RWPE1 (cell line): ENCODE measurements around the gene IL17B.

ENCODE experiments used
- CTCF ChIA-PET: fragments of 350-600 bp; sonication (Branson Sonifier 250); formaldehyde crosslinking; extraction: SDS; loops from one replicate; lab custom pipeline; 2021; lab: Yijun Ruan, JAX
- POLR2A ChIA-PET: fragments of 400-600 bp; formaldehyde crosslinking; extraction: SDS; loops from one replicate; lab custom pipeline; 2020; ENCODE audit warnings: antibody characterized with exemption; ENCODE audit not compliant: low non-redundant PET; lab: Yijun Ruan, JAX
- DNase-seq: peaks from one replicate; pipeline ENCODE4 v3.0.0; 2012; ENCODE audit warnings: low spot score
- H3K27ac ChIP-seq: fragments of 450-650 bp; 2 replicates; pipeline ENCODE4 v1.5.1; 2017
- TF ChIP-seq, protein P1 (sequence below): fragments of 450-650 bp; conservative IDR thresholded peaks from 2 replicates; pipeline ENCODE4 v1.5.1; 2017; ENCODE audit warnings: low read depth, mild to moderate bottlenecking

IL17B gene

GRCh38 chr5:149419859-149420544, 40.9 kb upstream of the IL17B start:
- CTCF ChIA-PET = interaction anchor here (0.6 to 1.2 kb wide), 4 partner anchors 9 to 298 kb away, joined by 3 to 6 read pairs (median 4); no protein-coding TSS in a partner anchor
- TF ChIP-seq, protein P1, sequence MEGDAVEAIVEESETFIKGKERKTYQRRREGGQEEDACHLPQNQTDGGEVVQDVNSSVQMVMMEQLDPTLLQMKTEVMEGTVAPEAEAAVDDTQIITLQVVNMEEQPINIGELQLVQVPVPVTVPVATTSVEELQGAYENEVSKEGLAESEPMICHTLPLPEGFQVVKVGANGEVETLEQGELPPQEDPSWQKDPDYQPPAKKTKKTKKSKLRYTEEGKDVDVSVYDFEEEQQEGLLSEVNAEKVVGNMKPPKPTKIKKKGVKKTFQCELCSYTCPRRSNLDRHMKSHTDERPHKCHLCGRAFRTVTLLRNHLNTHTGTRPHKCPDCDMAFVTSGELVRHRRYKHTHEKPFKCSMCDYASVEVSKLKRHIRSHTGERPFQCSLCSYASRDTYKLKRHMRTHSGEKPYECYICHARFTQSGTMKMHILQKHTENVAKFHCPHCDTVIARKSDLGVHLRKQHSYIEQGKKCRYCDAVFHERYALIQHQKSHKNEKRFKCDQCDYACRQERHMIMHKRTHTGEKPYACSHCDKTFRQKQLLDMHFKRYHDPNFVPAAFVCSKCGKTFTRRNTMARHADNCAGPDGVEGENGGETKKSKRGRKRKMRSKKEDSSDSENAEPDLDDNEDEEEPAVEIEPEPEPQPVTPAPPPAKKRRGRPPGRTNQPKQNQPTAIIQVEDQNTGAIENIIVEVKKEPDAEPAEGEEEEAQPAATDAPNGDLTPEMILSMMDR = no peak
- DNase-seq = no peak
- POLR2A ChIA-PET = interaction anchor here (0.5 kb wide), 1 partner anchor 78 kb away, joined by 4 read pairs; no protein-coding TSS in a partner anchor
- H3K27ac ChIP-seq = no peak overlapping the region

GRCh38 chr5:149419532-149419858, 40.4 kb upstream of the IL17B start:
- POLR2A ChIA-PET = interaction anchor here (0.5 kb wide), 1 partner anchor 77 kb away, joined by 4 read pairs; no protein-coding TSS in a partner anchor

GRCh38 chr5:149418910-149419531, 39.9 kb upstream of the IL17B start:
- TF ChIP-seq, protein P1 = no peak
- H3K27ac ChIP-seq = no peak overlapping the region
- ChIA-PET CTCF (interaction anchor here (0.8 to 1.0 kb wide), 3 partner anchors 10 to 51 kb away, joined by 3 to 6 read pairs (median 3); no protein-coding TSS in a partner anchor), POLR2A (no interaction called here)
- DNase-seq = no peak

More at GRCh38 chr5:149419532-149419858, 40.4 kb upstream of the IL17B start:
- TF ChIP-seq, protein P1 = no peak
- no peak overlapping the region for H3K27ac ChIP-seq
- CTCF ChIA-PET = interaction anchor here (0.6 to 1.2 kb wide), 4 partner anchors 9 to 298 kb away, joined by 3 to 6 read pairs (median 4); no protein-coding TSS in a partner anchor
- no peak for DNase-seq

- CTCF ChIA-PET = interaction anchor here (0.9 kb wide), 1 partner anchor 50 kb away, joined by 3 read pairs; no protein-coding TSS in a partner anchor
- TF ChIP-seq, protein P1 = no peak
- no peak overlapping the region for H3K27ac ChIP-seq
- POLR2A ChIA-PET = interaction anchor here (0.6 kb wide), 1 partner anchor 9 kb away, joined by 6 read pairs; no protein-coding TSS in a partner anchor
- no peak for DNase-seq
Observed at GRCh38 chr5:149417711-149418368, 38.7 kb upstream of the IL17B start.

DNA sequence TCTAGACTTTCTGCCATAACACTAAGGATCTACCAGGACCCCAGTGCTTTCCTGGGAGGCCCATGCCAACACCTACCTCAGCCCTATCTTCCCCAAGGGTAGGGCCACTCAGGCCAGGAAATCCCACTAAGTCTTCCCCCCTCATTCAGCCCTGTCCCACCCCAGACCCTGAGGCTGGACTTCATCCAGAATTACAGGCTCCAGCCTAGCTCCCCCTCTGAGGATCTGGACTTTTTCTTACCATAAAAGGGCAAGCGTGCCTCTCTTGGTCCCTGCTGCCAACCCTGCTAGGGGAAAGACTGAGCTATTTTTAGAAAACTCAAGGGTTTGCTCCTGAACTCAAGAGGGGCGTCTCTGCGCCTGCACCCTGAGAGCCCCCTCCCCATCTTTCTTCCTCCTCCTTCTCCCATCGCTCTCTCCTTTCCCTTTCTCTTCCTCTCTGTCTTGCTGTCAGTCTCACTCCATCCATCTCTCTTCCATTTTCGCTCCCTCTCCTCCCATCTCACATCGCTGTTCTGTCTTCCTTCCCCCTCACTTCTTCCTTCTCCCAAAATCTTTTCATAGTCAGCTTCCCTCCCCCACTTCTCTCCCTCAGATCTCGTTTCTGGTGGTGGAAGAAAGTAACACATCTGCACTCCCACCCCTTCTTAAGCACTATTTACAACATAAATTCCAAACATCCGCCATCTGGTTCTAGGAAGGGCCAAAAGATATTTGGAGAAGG, 38.1 kb upstream of the IL17B start:
- TF ChIP-seq, protein P1 = no peak
- ChIA-PET CTCF (interaction anchor here (0.6 to 1.5 kb wide), 2 partner anchors 36 to 278 kb away, joined by 3 to 5 read pairs; no protein-coding TSS in a partner anchor), POLR2A (interaction anchor here (0.6 kb wide), 1 partner anchor 9 kb away, joined by 6 read pairs; no protein-coding TSS in a partner anchor)
- no peak for DNase-seq
- no peak overlapping the region for H3K27ac ChIP-seq
